B cell (primary cell): Measurements from ENCODE around the gene PLEKHA3. TPM values are rescaled to one million over a fixed set of nuclear protein-coding genes. Genes with fewer than 3 reads are reported as not detected.

Source experiments
- ATAC-seq: fragments of 200-7000 bp; cut with Tn5 transposase; one replicate; pipeline ENCODE4 v1.10.0; 2021; ENCODE audit warnings: low read depth, mild to moderate bottlenecking, moderate number of reproducible peaks, moderate library complexity
- CTCF ChIA-PET: fragments of 350-600 bp; sonication (Branson Sonifier 250); formaldehyde crosslinking; loops from one replicate; lab custom pipeline; 2021; ENCODE audit warnings: antibody characterized with exemption, inconsistent platforms; lab: Charles Lee
- POLR2A ChIA-PET: fragments of 350-600 bp; sonication (Branson Sonifier 250); formaldehyde crosslinking; loops from one replicate; lab custom pipeline; 2021; ENCODE audit warnings: antibody characterized with exemption; lab: Charles Lee
- DNase-seq: peaks from one replicate; pipeline ENCODE4 v3.0.0; 2013
- H2AFZ ChIP-seq: 2 replicates; pipeline ENCODE4 v1.6.1; 2012; ENCODE audit warnings: mild to moderate bottlenecking, low read depth, low read length; ENCODE audit not compliant: insufficient read depth, poor library complexity, severe bottlenecking
- H3K27ac ChIP-seq, 2 donors: 1 replicate in 1 of 2; 2 replicates in 1 of 2; pipeline ENCODE4 v1.5.1; 2012 to 2013; ENCODE audit warnings: low read length in 2 of 2, mild to moderate bottlenecking in 2 of 2, moderate library complexity in 1 of 2
- H3K27me3 ChIP-seq, 4 experiments: fragments of 200-600 bp in 1 of 4; sonication (generic) in 1 of 4; replicated peaks in 1 of 4; 1 replicate in 2 of 4; 2 replicates in 2 of 4; pipeline versions ENCODE4 v1.6.1 to v1.7.0; 2013 to 2016; ENCODE audit warnings: low read length in 3 of 4, mild to moderate bottlenecking in 2 of 4, mixed read lengths in 1 of 4, moderate library complexity in 1 of 4; ENCODE audit not compliant: insufficient read depth in 4 of 4, control insufficient read depth in 3 of 4; ENCODE audit errors: control extremely low read depth in 1 of 4
- H3K36me3 ChIP-seq, 2 experiments: replicated peaks in 1 of 2; 1 replicate in 1 of 2; 2 replicates in 1 of 2; pipeline versions ENCODE4 v1.6.1 to v1.7.1; 2013; ENCODE audit warnings: low read length in 1 of 2; ENCODE audit not compliant: insufficient read depth in 2 of 2, control insufficient read depth in 1 of 2; ENCODE audit errors: control extremely low read depth in 1 of 2, extremely low read depth in 1 of 2
- H3K4me1 ChIP-seq, 2 donors: fragments of 200-600 bp in 1 of 2; sonication (generic) in 1 of 2; 1 replicate in 1 of 2; 2 replicates in 1 of 2; pipeline versions ENCODE4 v1.5.1 to v1.6.1; 2013 to 2017; ENCODE audit warnings: low read length in 2 of 2; ENCODE audit not compliant: control insufficient read depth in 2 of 2, insufficient read depth in 2 of 2
- H3K4me2 ChIP-seq: replicated peaks from 2 replicates; pipeline ENCODE3; 2012; ENCODE audit warnings: mild to moderate bottlenecking, low read depth, low read length; ENCODE audit not compliant: poor library complexity, severe bottlenecking
- H3K4me3 ChIP-seq, 5 experiments: fragments of 200-600 bp in 1 of 5; sonication (generic) in 1 of 5; 1 replicate in 3 of 5; 2 replicates in 2 of 5; pipeline versions ENCODE4 v1.5.1 to v1.7.0; 2011 to 2016; ENCODE audit warnings: low read length in 4 of 5, mild to moderate bottlenecking in 4 of 5, low read depth in 2 of 5, control low read depth in 1 of 5, moderate library complexity in 1 of 5; ENCODE audit not compliant: insufficient read depth in 1 of 5; ENCODE audit errors: control extremely low read depth in 1 of 5, extremely low read depth in 1 of 5
- H3K79me2 ChIP-seq: fragments of 200-600 bp; sonication (generic); one replicate; pipeline ENCODE4 v1.6.0; 2016; ENCODE audit warnings: low read length; ENCODE audit not compliant: control insufficient read depth, insufficient read depth
- H3K9ac ChIP-seq: fragments of 200-600 bp; sonication (generic); 2 replicates; pipeline ENCODE4 v1.6.1; 2017; ENCODE audit warnings: mild to moderate bottlenecking, low read length, moderate library complexity
- H3K9me3 ChIP-seq, 3 donors: one replicate each; pipeline versions ENCODE4 v1.6.1 to v1.7.1; 2013; ENCODE audit warnings: low read length in 2 of 3; ENCODE audit not compliant: control insufficient read depth in 2 of 3, insufficient read depth in 1 of 3; ENCODE audit errors: control extremely low read depth in 1 of 3
- H4K20me1 ChIP-seq: 2 replicates; pipeline ENCODE4 v1.6.0; 2012; ENCODE audit warnings: mild to moderate bottlenecking, low read length; ENCODE audit not compliant: insufficient read depth, control insufficient read depth, poor library complexity, severe bottlenecking
- H3K27ac Mint-ChIP-seq: one replicate; pipeline ENCODE4 v1.8.0; 2021; ENCODE audit warnings: mixed read lengths
- H3K27me3 Mint-ChIP-seq: one replicate; pipeline ENCODE4 v1.8.0; 2021; ENCODE audit warnings: mixed read lengths
- H3K4me1 Mint-ChIP-seq: one replicate; pipeline ENCODE4 v1.8.0; 2021; ENCODE audit warnings: mixed read lengths
- H3K4me3 Mint-ChIP-seq: one replicate; pipeline ENCODE4 v1.8.0; 2021; ENCODE audit warnings: mixed read lengths
- H3K9me3 Mint-ChIP-seq: one replicate; pipeline ENCODE4 v1.8.0; 2022; ENCODE audit warnings: mixed read lengths; ENCODE audit not compliant: insufficient read depth
- CTCF ChIP-seq: fragments of 200-600 bp; IDR thresholded peaks from one replicate; pipeline ENCODE4 v1.8.0; 2022; ENCODE audit warnings: antibody characterized with exemption, mild to moderate bottlenecking
- EZH2 ChIP-seq: IDR thresholded peaks from 2 replicates; pipeline ENCODE4 v1.6.1; 2012; ENCODE audit warnings: borderline replicate concordance, low read depth, mild to moderate bottlenecking, moderate library complexity, low read length; ENCODE audit not compliant: insufficient read depth, poor library complexity, severe bottlenecking
- WGBS: methylation state at CpG from one replicate; pipeline ENCODE4 v1.1.5; 2013; ENCODE audit warnings: missing lambda C conversion rate; ENCODE audit not compliant: insufficient coverage; 5-methylcytosine and 5-hydroxymethylcytosine counted together
- intact Hi-C: fragments of 100-400 bp; cut with micrococcal nuclease; formaldehyde crosslinking; loops from one replicate; pipeline ENCODE4 v1.10.0; 2022
- polyA plus RNA-seq: library from polyadenylated mRNA; depleted of rRNA; stranded (reverse); fragments of >200 nt; gene quantifications from 2 replicates; pipeline ENCODE4 v1.2.3, GENCODE V29; 2012
- total RNA-seq, 2 donors: library from RNA; stranded (reverse); fragments of 120-200 nt in 1 of 2; gene quantifications; 1 replicate in 1 of 2; 2 replicates in 1 of 2; pipeline versions ENCODE4 v1.2.3 to v1.2.4, GENCODE V29; 2013 to 2022

Gene PLEKHA3
- total and polyA plus RNA-seq, 2 donors (not counting 1 experiment from before 2014, with no cell fraction given) = 4.8 to 29.3 TPM

- Histone ChIP-seq H4K20me1 (no peaks in the 10 kb centered on the region), H3K4me1 (no peaks in the 10 kb centered on the region), H3K27me3 (no peaks in the 10 kb centered on the region), H3K36me3 (peaks cover 4 to 8% of the 10 kb centered on the region in 2 experiments), H3K27ac (no peak overlapping the region), H3K9me3 (peaks cover 0 to 1% (median 0%) of the 10 kb centered on the region in 3 donors), H3K9ac (no peak overlapping the region), H2AFZ (no peak overlapping the region), H3K4me2 (no peak overlapping the region), H3K4me3 (no peak overlapping the region), H3K79me2 (no peaks in the 10 kb centered on the region)
- Mint-ChIP-seq H3K4me3 (no peak overlapping the region), H3K4me1 (no peaks in the 10 kb centered on the region), H3K27me3 (no peaks in the 10 kb centered on the region), H3K9me3 (no peaks in the 10 kb centered on the region), H3K27ac (no peak overlapping the region)
- no peak for ATAC-seq
- intact Hi-C loops = no loop called here
- ChIA-PET POLR2A (no interaction called here), CTCF (no interaction called here)
- 97% methylated on average over 5 of the region's 6 CpGs for WGBS
- DNase-seq = no peak
- TF ChIP-seq CTCF = no peak
These were observed 30.1 kb downstream of the PLEKHA3 start for GRCh38 chr2:178510384-178510783.

GRCh38 chr2:178512484-178512883 is 32.2 kb downstream of the PLEKHA3 start:
- WGBS = no CpG with 5 or more reads among the region's 2 CpGs
- no peak for DNase-seq
- Histone ChIP-seq H3K4me3 (no peak overlapping the region), H3K36me3 (peaks cover 3 to 4% of the 10 kb centered on the region in 2 experiments), H3K79me2 (no peaks in the 10 kb centered on the region), H3K9ac (no peak overlapping the region), H3K27ac (no peak overlapping the region), H3K9me3 (peaks cover 0 to 1% (median 0%) of the 10 kb centered on the region in 3 donors), H2AFZ (no peak overlapping the region), H4K20me1 (no peaks in the 10 kb centered on the region), H3K4me2 (no peak overlapping the region), H3K4me1 (no peaks in the 10 kb centered on the region), H3K27me3 (no peaks in the 10 kb centered on the region)
- no peaks in the 10 kb centered on the region for H3K27me3 Mint-ChIP-seq
- intact Hi-C loops = no loop called here
- H3K27ac Mint-ChIP-seq = no peak overlapping the region
- no peaks in the 10 kb centered on the region for H3K9me3 Mint-ChIP-seq
- TF ChIP-seq EZH2 (no peak), CTCF (no peak)
- POLR2A ChIA-PET = no interaction called here
- no peak for ATAC-seq
- no peak overlapping the region for H3K4me3 Mint-ChIP-seq
- H3K4me1 Mint-ChIP-seq = no peaks in the 10 kb centered on the region
- CTCF ChIA-PET = no interaction called here
